HepG2 (cell line): ENCODE measurements around the gene DAAM2. TPM values are rescaled to one million over a fixed set of nuclear protein-coding genes. Genes with fewer than 3 reads are reported as not detected.
A peak's percentile ranks its signal among the peaks of the same experiment; 100 is the strongest.

Source experiments
- ATAC-seq: fragments of 200-7000 bp; cut with Tn5 transposase; 3 replicates; pipeline ENCODE4 v1.9.1; 2020; ENCODE audit warnings: mild to moderate bottlenecking, moderate library complexity
- BruUV-seq: library from RNA; stranded (reverse); fragments of 400-500 nt; replicated peaks from 2 replicates; lab custom pipeline; 2021; lab: Mats Ljungman, UMichigan
- CTCF ChIA-PET: fragments of 300-600 bp; formaldehyde crosslinking; extraction: SDS; loops from one replicate; lab custom pipeline; 2021; ENCODE audit warnings: low total read pairs, inconsistent platforms, low intra/inter-chr PET ratio; lab: Yijun Ruan, JAX
- POLR2A ChIA-PET: fragments of 350-600 bp; sonication (Branson Sonifier 250); formaldehyde crosslinking; loops from one replicate; lab custom pipeline; 2020; ENCODE audit warnings: antibody characterized with exemption, inconsistent platforms; lab: Yijun Ruan, JAX
- DNase-seq: peaks from one replicate; pipeline ENCODE4 v3.0.0-alpha.2; 2015; ENCODE audit warnings: low spot score
- FAIRE-seq: peaks from 3 replicates; lab custom pipeline; 2011; peaks lifted over from hg19 to GRCh38; lab: Jason Lieb, UNC
- H2AFZ ChIP-seq: one replicate; pipeline ENCODE4 v1.6.1; 2011; ENCODE audit warnings: low read length, inconsistent platforms
- H3K27ac ChIP-seq: fragments of 300-600 bp; 3 replicates; pipeline ENCODE4 v1.8.0; 2011; ENCODE audit warnings: mixed run types, mild to moderate bottlenecking, mixed read lengths, low read length, inconsistent platforms; ENCODE audit not compliant: insufficient read depth; ENCODE audit errors: extremely low read length
- H3K27me3 ChIP-seq, 2 experiments: fragments of 200-600 bp in 1 of 2; 2 replicates in 1 of 2; 3 replicates in 1 of 2; pipeline versions ENCODE4 v1.6.0 to v1.8.0; 2011; ENCODE audit warnings: low read length in 2 of 2, mild to moderate bottlenecking in 2 of 2, moderate library complexity in 2 of 2, inconsistent platforms in 1 of 2; ENCODE audit not compliant: insufficient read depth in 2 of 2, control insufficient read depth in 1 of 2
- H3K36me3 ChIP-seq, 2 experiments: fragments of 200-600 bp in 1 of 2; replicated peaks in 1 of 2; 2 replicates in 1 of 2; 3 replicates in 1 of 2; pipeline versions ENCODE4 v1.5.1 to v1.8.0; 2011; ENCODE audit warnings: low read length in 2 of 2, inconsistent platforms in 1 of 2; ENCODE audit not compliant: insufficient read depth in 2 of 2, control insufficient read depth in 1 of 2
- H3K4me1 ChIP-seq: 2 replicates; pipeline ENCODE4 v1.5.1; 2012; ENCODE audit warnings: low read length, inconsistent platforms; ENCODE audit not compliant: insufficient read depth
- H3K4me2 ChIP-seq: 2 replicates; pipeline ENCODE4 v1.6.0; 2011; ENCODE audit warnings: low read depth, low read length, inconsistent platforms
- H3K4me3 ChIP-seq, 3 experiments: fragments of 200-600 bp in 1 of 3; sonication (generic), shearing (Covaris generic) in 1 of 3; replicated peaks in 1 of 3; 2 replicates each; pipeline ENCODE4 v1.5.1; 2011 to 2016; ENCODE audit warnings: low read length in 3 of 3, inconsistent platforms in 2 of 3, low read depth in 2 of 3, mild to moderate bottlenecking in 2 of 3, control low read depth in 1 of 3, mixed read lengths in 1 of 3; ENCODE audit not compliant: insufficient read depth in 1 of 3
- H3K79me2 ChIP-seq: one replicate; pipeline ENCODE4 v1.6.1; 2011; ENCODE audit warnings: low read length, inconsistent platforms; ENCODE audit not compliant: insufficient read depth
- H3K9ac ChIP-seq: 2 replicates; pipeline ENCODE4 v1.6.0; 2011; ENCODE audit warnings: mild to moderate bottlenecking, low read depth, low read length, inconsistent platforms; ENCODE audit not compliant: insufficient read depth
- H3K9me3 ChIP-seq: 2 replicates; pipeline ENCODE4 v1.5.1; 2012; ENCODE audit warnings: mild to moderate bottlenecking, low read length
- H4K20me1 ChIP-seq: 2 replicates; pipeline ENCODE4 v1.6.0; 2011; ENCODE audit warnings: inconsistent platforms, mild to moderate bottlenecking, low read length, moderate library complexity; ENCODE audit not compliant: insufficient read depth
- CEBPB ChIP-seq: IDR thresholded peaks from 2 replicates; pipeline ENCODE4 v1.6.1; 2011; ENCODE audit warnings: low read depth, low read length, improper control_type of control experiment, borderline replicate concordance
- DMAP1 ChIP-seq: IDR thresholded peaks from 2 replicates; pipeline ENCODE4 v1.6.1; 2016
- FIP1L1 ChIP-seq: fragments of 200-400 bp; formaldehyde crosslinking; IDR thresholded peaks from 2 replicates; pipeline ENCODE4 v1.6.1; 2018; ENCODE audit warnings: low read depth, mild to moderate bottlenecking, low read length, moderate library complexity, borderline replicate concordance; ENCODE audit not compliant: insufficient read depth
- MBNL3 ChIP-seq: fragments of 250-450 bp; sonication (Bioruptor Pico); conservative IDR thresholded peaks from 2 replicates; pipeline ENCODE4 v1.8.0; 2022; ENCODE audit warnings: mild to moderate bottlenecking, inconsistent platforms
- NR2F6 ChIP-seq, 2 experiments: IDR thresholded peaks; 2 replicates each; pipeline ENCODE4 v1.6.1; 2016; ENCODE audit warnings: antibody characterized with exemption in 1 of 2, mild to moderate bottlenecking in 1 of 2
- ZBTB21 ChIP-seq: sonication (generic); formaldehyde crosslinking; IDR thresholded peaks from 2 replicates; pipeline ENCODE4 v1.4.0; 2020; ENCODE audit warnings: missing genetic modification reagents
- ZBTB39 ChIP-seq: sonication (generic); formaldehyde crosslinking; IDR thresholded peaks from 2 replicates; pipeline ENCODE4 v1.5.0; 2020; ENCODE audit warnings: missing genetic modification reagents
- ZNF224 ChIP-seq: sonication (generic); formaldehyde crosslinking; IDR thresholded peaks from 2 replicates; pipeline ENCODE4 v1.5.0; 2020; ENCODE audit warnings: mild to moderate bottlenecking, missing genetic modification reagents
- ZNF225 ChIP-seq: sonication (generic); formaldehyde crosslinking; IDR thresholded peaks from 2 replicates; pipeline ENCODE4 v1.4.0; 2020; ENCODE audit warnings: mild to moderate bottlenecking, missing genetic modification reagents
- ZNF629 ChIP-seq: sonication (generic); formaldehyde crosslinking; conservative IDR thresholded peaks from 2 replicates; pipeline ENCODE4 v1.5.0; 2020; ENCODE audit warnings: missing genetic modification reagents
- WGBS: methylation state at CpG from one replicate; pipeline ENCODE4 v1.1.6; 2017; ENCODE audit warnings: low lambda C conversion rate; 5-methylcytosine and 5-hydroxymethylcytosine counted together
- in situ Hi-C: cut with HindIII; loops from 2 replicates; pipeline ENCODE4 v1.10.0; 2017; ENCODE audit warnings: low pct_unique_long_range_greater_than_20kb; ENCODE audit not compliant: extremely low pct_ligation_motif_present
- intact Hi-C: fragments of 100-400 bp; cut with micrococcal nuclease; formaldehyde crosslinking; loops from one replicate; pipeline ENCODE4 v1.10.0; 2022; ENCODE audit not compliant: unreplicated experiment
- polyA plus RNA-seq, 8 experiments: library from polyadenylated mRNA; depleted of rRNA in 3 of 8; stranded (reverse) in 7 of 8; unstranded in 1 of 8; fragments of >200 nt; fragmentation: Illumina TruSeq in 4 of 8; extraction: Trizol in 4 of 8; gene quantifications; 2 replicates each; pipeline versions ENCODE4 v1.2.1 to v1.2.3, GENCODE V29; 2011 to 2016; ENCODE audit warnings: low read depth in 4 of 8, missing spikeins in 1 of 8, mixed read lengths in 1 of 8; ENCODE audit not compliant: insufficient read depth in 1 of 8
- total RNA-seq, 5 experiments: library from RNA; depleted of rRNA; stranded (reverse); fragments of >200 nt; fragmentation: Illumina TruSeq; extraction: Trizol; gene quantifications; 2 replicates each; pipeline ENCODE4 v1.2.3, GENCODE V29; 2016; ENCODE audit warnings: low read depth in 1 of 5

Gene DAAM2
- total and polyA plus RNA-seq, 2 of the 13 experiments (the other 11 are each of a cell fraction or from before 2014, with no cell fraction given), result 0.01 TPM; not detected in 1

GRCh38 chr6:39820553-39820952 is 28.4 kb downstream of the DAAM2 start:
- ChIA-PET CTCF (no interaction called here), POLR2A (no interaction called here)
- Histone ChIP-seq H4K20me1 (no peaks in the 10 kb centered on the region), H3K27ac (no peak overlapping the region), H3K4me1 (no peaks in the 10 kb centered on the region), H3K9me3 (no peaks in the 10 kb centered on the region), H3K79me2 (no peaks in the 10 kb centered on the region), H2AFZ (no peak overlapping the region), H3K4me3 (no peak overlapping the region), H3K36me3 (no peaks in the 10 kb centered on the region), H3K4me2 (no peak overlapping the region), H3K27me3 (no peaks in the 10 kb centered on the region), H3K9ac (no peak overlapping the region)
- intact Hi-C loops (no loop called here), in situ Hi-C loops (no loop called here)
- no peak for FAIRE-seq
- no TSS peak for BruUV-seq
- TF ChIP-seq ZNF629 (CRISPR knock-in tag) (peak; percentile 45; the same call in 1 of the 2 replicates), ZNF225 (CRISPR knock-in tag) (no peak), CEBPB (0 out of 2 replicates have a peak, but pooled peaks have one; percentile 26)
- ATAC-seq, result no peak
- DNase-seq, result no peak

GRCh38 chr6:39821046-39821740 is 29.0 kb downstream of the DAAM2 start:
- ChIA-PET POLR2A (no interaction called here), CTCF (no interaction called here)
- Histone ChIP-seq H3K36me3 (no peaks in the 10 kb centered on the region), H3K79me2 (no peaks in the 10 kb centered on the region), H3K4me2 (no peak overlapping the region), H3K4me1 (no peaks in the 10 kb centered on the region), H2AFZ (no peak overlapping the region), H3K9me3 (no peaks in the 10 kb centered on the region), H4K20me1 (no peaks in the 10 kb centered on the region), H3K9ac (no peak overlapping the region), H3K4me3 (no peak overlapping the region), H3K27me3 (no peaks in the 10 kb centered on the region), H3K27ac (no peak overlapping the region)
- no peak for FAIRE-seq
- no TSS peak for BruUV-seq
- in situ Hi-C loops, result no loop called here
- intact Hi-C loops, result no loop called here
- 30% methylated on average over 5 of the region's 5 CpGs for whole genome bisulfite sequencing
- ATAC-seq, result no peak
- no peak for DNase-seq
- TF ChIP-seq ZBTB21 (no peak), DMAP1 (CRISPR knock-in tag) (no peak), ZBTB39 (no peak), MBNL3 (CRISPR knock-in tag) (no peak), ZNF224 (CRISPR knock-in tag) (no peak), FIP1L1 (no peak), NR2F6 (IDR thresholded peaks at IDR 0.05) (no peak), NR2F6 (CRISPR knock-in tag; IDR thresholded peaks at IDR 0.05) (no peak)
